GM21529 (cell line): ENCODE results near the gene TMEM132D.

Source experiments
- ATAC-seq: cut with Tn5 transposase; IDR thresholded peaks from one replicate; pipeline ENCODE4 v1.9.1; 2021; ENCODE audit not compliant: unreplicated experiment

TMEM132D gene

DNA sequence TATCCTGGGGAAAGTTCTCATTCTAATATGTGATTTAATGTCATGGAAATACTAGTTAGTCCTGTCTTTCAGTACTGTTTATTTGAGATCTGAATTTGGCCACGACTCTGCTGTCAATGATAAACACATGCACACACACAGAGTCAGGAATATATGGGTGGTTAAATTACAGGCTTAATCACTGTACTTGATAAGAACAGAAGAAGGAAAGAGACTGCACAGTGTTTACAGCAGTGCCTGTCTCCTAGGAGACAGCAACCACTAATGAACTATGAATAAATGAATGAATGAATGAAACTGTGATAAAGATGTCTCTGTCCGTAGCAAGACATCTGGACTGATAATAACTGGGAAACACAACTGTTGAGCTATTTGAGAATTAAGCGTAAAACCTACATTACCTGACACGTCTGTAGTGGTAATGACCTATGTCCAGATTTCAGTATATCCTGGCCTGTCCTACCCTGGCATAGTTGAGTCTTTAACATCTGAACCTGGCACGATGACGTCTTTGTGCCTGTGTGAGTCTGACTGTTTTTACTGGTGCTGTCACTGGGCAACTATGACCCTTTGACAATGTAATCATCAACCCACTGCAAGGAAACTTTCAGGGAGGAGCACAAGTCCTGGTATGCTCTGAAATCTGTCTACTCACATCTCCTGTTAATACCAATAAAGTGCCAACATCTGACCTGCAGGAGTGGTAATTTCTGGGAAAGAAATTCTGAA lies 524.6 kb downstream of the TMEM132D start:
- no peak for ATAC-seq

DNA sequence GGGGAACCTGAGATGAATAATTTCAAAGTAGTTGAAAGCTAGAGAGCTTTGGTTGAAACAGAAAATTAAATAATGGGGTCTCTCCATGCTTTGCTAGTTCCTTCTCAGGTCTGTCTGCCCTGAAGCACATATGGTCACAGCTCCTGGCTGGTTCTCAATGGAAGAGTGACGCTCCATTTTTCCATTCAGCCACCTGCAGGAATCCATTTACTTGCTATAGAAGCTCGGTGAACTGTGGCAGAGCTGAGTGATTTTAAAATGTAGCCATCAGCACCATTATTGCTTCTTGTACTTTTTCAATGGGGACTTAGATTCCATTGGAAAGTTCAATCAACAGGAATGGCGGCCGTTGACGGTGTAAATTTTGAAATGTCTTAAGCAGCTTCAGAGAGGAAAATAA lies 525.3 kb downstream of the TMEM132D start:
- ATAC-seq, result no peak

GRCh38 chr12:129373746-129374145 lies 530.1 kb downstream of the TMEM132D start:
- no peak for ATAC-seq

DNA sequence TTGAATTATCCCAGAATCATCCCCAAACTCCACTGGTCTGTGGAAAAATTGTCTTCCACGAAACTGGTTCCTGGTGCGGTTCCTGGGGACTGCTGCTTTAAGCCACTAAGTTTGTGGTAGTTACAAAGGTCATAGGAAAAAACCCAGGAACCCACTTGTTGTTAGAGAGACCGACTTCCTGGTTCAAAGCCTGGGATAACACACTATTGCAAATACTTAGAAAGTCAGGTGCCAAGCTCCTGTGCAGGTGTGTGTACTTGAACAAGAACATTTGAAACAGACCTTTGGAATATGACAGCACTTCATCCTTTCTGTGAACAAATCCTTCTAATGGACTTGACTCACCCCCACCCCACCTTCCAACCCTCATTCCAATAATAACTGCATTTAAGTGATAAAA lies 530.9 kb downstream of the TMEM132D start:
- no peak for ATAC-seq

GRCh38 chr12:129372348-129372747 lies 531.5 kb downstream of the TMEM132D start:
- no peak for ATAC-seq

DNA sequence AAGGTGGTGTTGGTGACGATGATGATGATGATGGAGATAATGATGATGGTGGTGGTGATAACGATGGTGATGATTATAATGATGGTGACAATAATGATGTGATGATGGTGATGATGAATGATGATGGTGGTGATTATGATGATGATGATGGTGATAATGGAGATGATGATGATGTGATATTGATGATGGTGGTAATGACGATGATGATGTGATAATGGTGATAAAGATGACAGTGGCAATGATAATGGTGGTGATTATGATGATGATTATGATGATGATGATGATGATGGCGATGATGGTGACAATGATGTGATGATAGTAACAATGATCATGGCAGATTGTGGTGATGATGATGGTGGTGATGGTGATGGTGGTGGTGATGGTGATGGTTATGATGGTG lies 532.6 kb downstream of the TMEM132D start:
- ATAC-seq, result no peak

- no peak for ATAC-seq
Observed at GRCh38 chr12:129366656-129367055, 537.2 kb downstream of the TMEM132D start.

- ATAC-seq, result no peak
Observed at GRCh38 chr12:129363041-129363440, 540.8 kb downstream of the TMEM132D start.

DNA sequence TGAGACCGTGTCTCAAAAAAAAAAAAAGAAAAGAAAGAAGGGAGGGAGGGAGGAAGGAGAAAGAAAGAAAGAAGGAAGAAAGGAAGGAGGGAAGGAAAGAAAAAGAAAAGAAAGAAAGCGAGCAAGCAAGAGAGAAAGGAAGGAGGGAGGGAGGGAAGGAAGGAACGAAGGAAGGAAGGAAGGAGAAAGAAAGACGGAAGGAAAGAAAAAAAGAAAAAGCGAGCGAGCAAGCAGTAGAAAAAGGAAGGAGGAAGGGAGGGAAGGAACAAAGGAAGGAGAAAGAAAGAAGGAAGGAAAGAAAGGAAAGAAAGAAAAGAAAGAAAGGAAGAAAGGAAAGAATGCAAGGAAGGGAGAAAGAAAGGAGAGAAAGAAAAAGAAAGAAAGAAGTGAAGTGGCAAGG lies 546.6 kb downstream of the TMEM132D start:
- ATAC-seq, result no peak

DNA sequence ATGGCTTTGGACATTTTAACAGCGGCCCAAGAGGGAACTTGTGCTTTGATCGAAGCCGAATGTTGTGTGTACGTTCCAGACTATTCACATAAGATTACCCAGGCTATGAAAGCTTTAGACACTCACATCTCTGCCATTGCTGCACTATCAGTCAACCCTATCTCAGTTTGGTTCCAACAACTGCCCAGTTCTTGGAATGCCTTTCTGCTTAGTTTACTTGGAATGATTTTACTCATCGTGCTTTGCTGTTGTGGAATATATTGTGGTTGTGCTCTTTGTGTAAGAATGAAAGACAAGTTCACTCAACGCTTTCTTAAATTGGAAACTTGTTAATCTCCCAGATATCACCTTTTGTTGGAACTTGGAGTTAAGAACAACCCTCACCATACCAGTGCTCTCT lies 552.3 kb downstream of the TMEM132D start:
- no peak for ATAC-seq

DNA sequence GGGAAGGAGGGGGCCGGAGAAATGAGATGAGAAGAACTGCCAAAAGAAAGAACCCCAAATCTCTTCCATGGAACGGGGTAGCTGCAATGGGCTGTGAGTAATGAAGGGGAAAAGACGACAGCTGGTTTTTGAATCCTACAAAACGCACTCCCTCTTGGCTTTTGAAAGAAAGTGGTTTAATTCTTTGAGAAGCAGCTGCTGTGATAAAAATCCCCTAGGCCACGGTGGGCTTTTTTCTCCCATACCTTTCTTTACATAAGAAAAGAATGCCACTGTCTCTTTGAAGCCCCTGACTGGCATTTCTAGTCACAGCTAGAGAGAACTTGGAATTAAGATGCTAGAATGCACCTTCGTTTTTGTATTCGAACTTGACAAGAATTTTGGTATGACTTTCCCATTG lies 564.5 kb downstream of the TMEM132D start:
- no peak for ATAC-seq

GRCh38 chr12:129337413-129337812 lies 566.4 kb downstream of the TMEM132D start:
- ATAC-seq, result no peak

- no peak for ATAC-seq
Observed at GRCh38 chr12:129335773-129336172, 568.1 kb downstream of the TMEM132D start.

DNA sequence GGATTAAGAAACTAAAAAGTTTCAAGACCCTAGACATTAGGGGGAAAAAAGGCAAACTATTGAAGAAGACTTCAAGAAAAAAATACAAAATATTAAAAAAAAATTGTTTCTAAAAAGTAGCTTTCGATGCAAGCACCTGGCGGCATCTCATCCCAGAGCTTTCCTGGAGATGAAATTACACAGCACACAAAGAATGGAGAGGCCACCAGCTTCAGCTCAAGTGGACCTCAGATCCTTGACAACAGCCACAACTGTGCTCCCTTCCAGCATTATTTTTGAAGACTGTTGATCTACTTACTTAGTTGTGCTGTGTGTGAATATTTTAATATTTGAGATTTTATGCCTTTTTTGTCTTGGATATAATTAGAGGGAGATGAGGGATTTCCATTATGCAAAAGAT lies 571.5 kb downstream of the TMEM132D start:
- ATAC-seq, result no peak

DNA sequence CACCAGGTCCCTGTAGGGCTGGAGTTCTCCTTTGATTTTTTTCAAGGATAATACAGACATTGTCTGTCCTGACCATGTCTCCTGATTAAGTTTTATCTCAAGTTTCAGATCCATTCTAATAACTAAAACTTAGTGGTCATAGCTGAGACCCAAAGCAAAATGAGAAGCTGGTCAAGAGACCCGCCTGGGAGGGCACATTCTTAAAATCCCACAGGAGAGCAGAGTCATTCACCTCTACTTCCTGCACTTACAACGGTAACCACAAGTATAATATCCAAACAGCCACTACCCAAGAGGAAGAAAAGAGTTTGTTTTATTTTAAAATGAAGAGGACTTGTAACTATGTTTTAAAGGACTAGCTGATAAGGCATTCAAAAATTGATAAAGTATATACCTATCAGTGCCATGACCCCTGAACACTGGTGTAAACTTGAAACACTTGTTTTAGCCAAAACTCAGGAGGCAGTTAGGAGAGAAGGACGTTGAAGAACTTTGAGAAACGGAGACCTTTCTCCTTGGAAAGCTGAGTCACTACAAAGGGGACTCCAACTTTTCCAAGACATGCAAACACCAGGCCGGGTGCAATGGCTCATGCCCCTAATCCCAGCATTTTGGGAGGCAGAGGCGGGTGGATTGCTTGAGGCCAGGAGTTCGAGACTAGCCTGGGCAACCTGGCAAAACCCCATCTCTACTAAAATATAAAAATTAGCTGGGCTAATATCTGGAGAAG lies 572.3 kb downstream of the TMEM132D start:
- ATAC-seq, result no peak

GRCh38 chr12:129328235-129328634 lies 575.6 kb downstream of the TMEM132D start:
- no peak for ATAC-seq

GRCh38 chr12:129325566-129325965 lies 578.3 kb downstream of the TMEM132D start:
- no peak for ATAC-seq

- no peak for ATAC-seq
Observed at GRCh38 chr12:129312048-129312447, 591.8 kb downstream of the TMEM132D start.

GRCh38 chr12:129310346-129310745 lies 593.5 kb downstream of the TMEM132D start:
- ATAC-seq, result no peak

- no peak for ATAC-seq
Observed at GRCh38 chr12:129305851-129306250, 598.0 kb downstream of the TMEM132D start.

GRCh38 chr12:129304529-129304928 lies 599.3 kb downstream of the TMEM132D start:
- ATAC-seq, result no peak

GRCh38 chr12:129300011-129300410 lies 603.8 kb downstream of the TMEM132D start:
- ATAC-seq, result no peak

GRCh38 chr12:129298921-129299320 lies 604.9 kb downstream of the TMEM132D start:
- no peak for ATAC-seq
